Measurements from ENCODE around the gene ACOT11.
"Not testable (repeated sequence)": the region's sequence is repeated elsewhere in the genome, so short reads cannot be mapped to it uniquely, and the experiment has no call there.

The ACOT11 gene

DNA sequence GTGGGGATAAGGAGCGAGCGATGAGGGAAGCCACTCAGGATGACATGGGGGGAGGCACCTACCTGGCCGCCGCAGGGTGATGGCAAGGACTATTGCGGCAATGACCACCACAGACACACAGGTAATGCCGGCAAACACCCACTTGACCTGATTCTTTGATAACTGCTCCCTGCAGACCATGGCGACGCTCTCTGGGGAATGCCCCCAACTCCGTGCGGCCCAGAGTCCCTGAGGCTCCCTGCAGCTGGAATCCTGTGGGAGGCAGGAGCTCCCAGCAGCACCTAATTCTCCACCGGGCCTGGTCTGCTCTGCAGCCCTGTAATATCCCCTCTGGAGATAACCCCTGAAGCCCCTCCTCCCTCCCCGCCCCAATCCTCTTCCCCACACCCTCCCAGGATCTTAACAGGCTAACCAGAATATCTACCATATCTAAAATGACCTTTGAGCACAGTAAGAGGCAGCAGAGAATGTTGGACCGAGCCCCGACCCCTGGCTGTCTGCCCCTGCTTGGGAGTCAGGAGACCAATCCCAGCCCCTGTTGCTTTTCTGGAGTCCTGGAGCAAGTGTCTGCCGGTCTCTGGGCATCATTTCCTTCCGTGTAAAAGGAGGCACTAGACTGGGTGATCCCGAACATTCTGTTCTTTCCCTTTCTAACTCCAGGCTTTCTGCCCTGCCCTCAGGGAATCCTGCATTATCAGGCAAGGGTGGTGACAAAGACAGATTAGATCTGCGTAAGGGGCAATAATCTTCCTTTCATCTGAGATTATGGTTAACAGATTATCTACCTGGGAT lies 75.4 kb downstream of the ACOT11 start, which contains the start of gene FAM151A:
TSS of gene FAM151A (minus strand) at position 310 of the 792 bp plus-strand sequence. CDS start at position 180, 130 bp downstream.
- no peak within 1 kb of the TSS for H3K4me3 ChIP-seq (ENCODE audit: low read length)
- no peak for DNase-seq (ENCODE audit: low read depth, low spot score)

DNA sequence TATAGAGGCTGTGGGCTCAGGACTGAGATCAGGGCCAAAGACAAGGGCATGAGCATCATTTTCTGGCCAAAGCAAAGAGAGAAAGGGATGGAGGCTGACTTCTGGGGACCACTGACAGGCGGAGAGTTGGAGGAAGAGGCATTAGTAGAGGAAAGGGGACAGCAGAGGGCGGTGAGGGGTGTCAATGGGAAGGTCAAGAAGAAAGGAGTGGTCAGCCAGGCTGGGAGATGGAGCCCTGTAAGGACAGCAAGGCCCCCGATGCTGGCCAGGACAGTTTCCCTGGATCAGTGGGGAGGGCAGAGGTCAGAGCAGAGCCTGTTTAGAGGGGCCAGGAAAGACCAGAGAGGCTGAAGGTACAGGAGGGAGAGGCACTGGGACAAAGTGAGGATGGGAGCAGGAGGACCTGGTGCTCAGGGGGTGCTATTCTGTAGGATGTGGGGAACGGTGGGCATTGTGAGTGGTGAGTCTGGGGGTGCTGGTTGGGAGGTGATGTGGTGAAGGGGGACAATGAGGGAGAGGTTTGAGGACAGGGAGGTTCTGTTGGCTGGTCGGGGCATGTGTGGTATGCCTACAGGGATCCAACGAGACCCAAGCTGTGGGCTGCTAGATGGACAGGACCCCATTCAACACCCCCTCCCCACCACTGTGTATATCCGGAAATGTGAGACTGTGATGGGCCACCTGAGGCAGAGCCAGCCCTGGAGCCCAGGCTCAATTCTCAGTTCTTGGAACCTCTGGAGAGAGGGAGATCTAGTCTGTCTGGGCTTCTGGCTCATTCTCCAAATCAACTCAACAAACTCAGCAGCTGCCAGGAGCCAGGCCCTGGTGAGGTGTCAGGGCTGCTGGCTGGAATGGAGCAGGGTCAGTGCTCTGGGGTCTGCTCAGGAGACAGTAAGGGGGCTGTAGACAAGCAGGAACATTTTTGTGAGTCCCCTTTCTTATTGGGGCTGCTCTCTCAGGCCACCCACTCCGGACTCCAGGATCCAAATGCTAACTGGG lies 76.7 kb downstream of the ACOT11 start:
- no peak for DNase-seq (ENCODE audit: low read depth, low spot score)

GRCh38 chr1:54627196-54627595 lies 79.2 kb downstream of the ACOT11 start:
- no peak for DNase-seq (ENCODE audit: low read depth, low spot score)

More for the DNA sequence above, 76.7 kb downstream of the ACOT11 start:
- H3K4me3 ChIP-seq (ENCODE audit: low read length): no peak overlapping the region

GRCh38 chr1:54635804-54636203 lies 87.8 kb downstream of the ACOT11 start:
- not testable (repeated sequence) for H3K4me3 ChIP-seq (ENCODE audit: low read length); DNase-seq (ENCODE audit: low read depth, low spot score)

More at GRCh38 chr1:54627196-54627595, 79.2 kb downstream of the ACOT11 start:
- no peak overlapping the region for H3K4me3 ChIP-seq (ENCODE audit: low read length)

GRCh38 chr1:54636461-54637446 lies 88.7 kb downstream of the ACOT11 start:
- H3K4me3 ChIP-seq (ENCODE audit: low read length); DNase-seq (ENCODE audit: low read depth, low spot score): not testable (repeated sequence)

- H3K4me3 ChIP-seq (ENCODE audit: low read length): no peak overlapping the region
Observed at GRCh38 chr1:54640361-54640760, 92.3 kb downstream of the ACOT11 start.

DNA sequence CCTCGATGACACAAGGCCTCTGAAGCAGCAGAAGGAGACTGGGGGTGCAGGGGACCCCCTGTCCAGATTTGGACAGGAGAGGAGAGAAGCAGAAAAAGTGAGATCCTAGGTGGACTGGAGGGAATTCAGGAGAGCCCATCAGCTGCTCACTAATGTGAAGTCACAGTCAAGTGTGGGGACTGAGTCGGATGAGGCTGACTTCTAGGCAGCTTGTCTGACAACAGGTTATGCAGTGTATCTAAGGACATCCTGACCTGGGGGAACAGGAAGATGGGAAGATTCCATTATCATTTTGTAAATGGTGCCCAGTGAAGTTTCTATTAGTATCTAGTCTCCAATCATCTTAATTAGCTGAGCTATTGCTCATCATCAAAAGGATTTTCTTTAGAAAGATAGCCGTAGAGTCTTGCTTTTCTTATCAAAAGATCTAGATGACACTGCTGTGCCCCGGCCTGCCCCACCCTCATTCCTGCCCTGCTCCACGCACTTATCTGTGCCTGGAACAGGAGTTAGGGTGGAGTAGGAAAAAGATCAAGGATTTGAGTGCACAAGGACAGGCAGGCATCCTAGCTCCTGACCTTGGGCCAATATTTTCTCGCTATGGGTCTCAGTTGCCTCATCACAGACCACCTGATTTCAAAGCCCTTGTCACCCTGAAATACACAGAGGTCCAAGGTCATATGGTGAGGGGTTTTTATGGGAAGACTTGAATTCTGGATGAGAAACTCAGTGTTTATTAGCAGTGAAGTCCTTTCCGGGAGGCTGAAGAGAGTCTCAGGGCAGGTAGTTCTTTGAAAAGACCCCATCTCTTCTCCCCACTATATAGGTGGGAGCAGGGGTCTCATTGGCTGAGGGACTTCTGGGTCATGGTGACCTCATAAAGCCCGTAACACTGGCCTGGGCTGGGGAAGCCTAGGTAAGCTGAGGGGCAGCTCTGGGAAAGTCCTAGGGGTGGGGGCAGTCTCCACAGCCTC lies 93.1 kb downstream of the ACOT11 start, which contains the start of gene MROH7:
TSS of gene MROH7 (plus strand) at position 924 of the 974 bp plus-strand sequence. CDS start 11,141 bp downstream, outside the sequence.
- DNase-seq (ENCODE audit: low read depth, low spot score): no peak
- H3K4me3 ChIP-seq (ENCODE audit: low read length): no peak within 1 kb of the TSS

More at GRCh38 chr1:54640361-54640760, 92.3 kb downstream of the ACOT11 start:
- DNase-seq (ENCODE audit: low read depth, low spot score): no peak

DNA sequence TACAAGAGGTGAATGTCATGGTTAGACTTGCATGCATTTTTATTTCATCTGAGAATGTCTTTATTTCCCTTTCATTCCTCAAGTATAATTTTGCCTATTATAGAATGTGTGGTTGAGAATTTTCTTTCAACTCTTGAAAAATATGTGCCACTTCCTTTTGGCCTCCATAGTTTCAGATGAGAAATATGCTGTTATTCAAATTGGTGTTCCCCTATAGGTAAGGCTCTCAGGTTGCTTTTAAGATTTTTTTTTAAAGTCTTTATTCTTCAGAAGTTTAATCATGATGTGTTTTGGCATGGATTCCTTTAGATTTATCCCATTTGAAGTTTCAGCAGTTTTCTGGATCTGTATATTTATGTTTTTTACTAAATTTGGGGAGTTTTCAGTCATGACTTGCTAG lies 95.7 kb downstream of the ACOT11 start:
- no peak for DNase-seq (ENCODE audit: low read depth, low spot score)
- no peak overlapping the region for H3K4me3 ChIP-seq (ENCODE audit: low read length)

GRCh38 chr1:54645806-54646676 lies 98.0 kb downstream of the ACOT11 start:
- no peak overlapping the region for H3K4me3 ChIP-seq (ENCODE audit: low read length)

DNA sequence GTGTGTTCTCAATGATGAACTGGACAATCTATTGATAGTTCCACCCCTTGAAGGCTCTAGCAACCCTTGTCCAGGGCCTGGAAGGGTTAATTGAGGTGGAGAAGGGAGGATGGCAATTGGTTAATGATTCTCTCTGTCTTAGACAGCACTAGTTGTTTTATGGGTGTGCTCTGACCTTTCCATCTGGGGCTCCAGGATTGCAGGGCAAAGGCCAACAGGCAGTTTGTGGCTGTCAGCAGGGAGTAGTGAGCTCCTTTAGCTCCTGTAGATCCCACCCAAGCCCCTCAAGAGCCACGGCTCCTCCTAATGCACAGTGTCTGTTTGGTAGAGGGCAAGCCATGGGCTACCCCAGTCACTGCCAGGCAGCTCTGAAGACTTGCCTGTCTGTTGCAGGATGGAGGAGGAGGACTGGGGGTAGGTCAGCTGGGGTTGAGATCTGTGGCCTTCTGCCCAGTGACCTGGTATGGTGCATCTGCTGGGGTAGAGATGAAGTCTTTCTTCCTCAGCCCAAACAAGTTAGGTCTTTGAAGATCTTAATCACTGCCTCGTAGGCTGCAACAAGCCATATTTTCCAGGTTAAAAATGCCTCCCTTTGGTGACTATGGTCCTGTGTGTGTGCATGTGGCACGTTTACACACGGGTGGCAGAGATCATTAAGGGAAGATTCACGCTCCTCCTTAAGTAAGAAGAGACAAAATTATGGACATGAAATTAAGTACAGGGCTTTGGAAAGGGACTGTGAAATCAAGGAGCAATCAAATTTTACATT lies 101.3 kb downstream of the ACOT11 start:
- DNase-seq (ENCODE audit: low read depth, low spot score): no peak
- H3K4me3 ChIP-seq (ENCODE audit: low read length): no peak overlapping the region

More at GRCh38 chr1:54645806-54646676, 98.0 kb downstream of the ACOT11 start:
- no peak for DNase-seq (ENCODE audit: low read depth, low spot score)

DNA sequence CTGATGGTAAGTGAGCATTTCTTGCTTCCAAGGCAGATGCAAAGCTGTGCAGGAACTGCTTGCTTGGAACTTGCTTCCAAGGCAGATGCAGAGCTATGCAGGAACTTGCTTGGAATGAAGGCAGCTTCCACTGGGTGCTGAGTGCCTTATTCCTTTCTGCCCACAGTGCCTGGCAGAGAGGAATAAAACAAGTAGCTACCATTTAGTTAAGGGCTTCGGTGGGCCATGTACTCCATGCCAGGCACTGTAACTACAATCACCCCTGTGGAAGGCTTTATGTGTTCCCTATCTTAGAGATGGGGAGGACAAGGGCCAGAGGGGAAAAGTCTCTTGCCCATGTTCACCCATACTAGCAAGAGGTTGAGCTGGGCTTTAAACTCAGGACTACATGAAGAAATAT lies 101.9 kb downstream of the ACOT11 start:
- H3K4me3 ChIP-seq (ENCODE audit: low read length): no peak overlapping the region

DNA sequence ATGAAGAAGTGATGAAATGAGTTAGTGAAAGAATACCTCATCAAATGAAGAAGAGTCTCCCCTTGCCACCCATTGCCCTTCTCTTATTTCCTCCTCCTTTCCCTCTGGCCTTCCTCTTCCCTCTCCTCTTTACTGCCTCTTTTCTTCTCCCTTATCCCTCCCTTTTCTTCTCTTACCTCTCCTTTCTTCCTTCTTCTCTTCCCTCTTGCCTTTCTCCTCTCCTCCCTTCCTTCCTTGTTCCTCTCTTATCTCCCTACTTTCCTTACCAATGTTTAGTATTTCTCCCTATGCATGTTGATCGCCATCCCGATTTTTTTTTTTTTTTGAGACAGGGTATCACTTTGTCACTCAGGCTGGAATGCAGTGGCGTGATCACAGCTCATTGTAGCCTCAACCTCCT lies 102.4 kb downstream of the ACOT11 start:
- no peak overlapping the region for H3K4me3 ChIP-seq (ENCODE audit: low read length)
- no peak for DNase-seq (ENCODE audit: low read depth, low spot score)

More for the DNA sequence above, 101.9 kb downstream of the ACOT11 start:
- DNase-seq (ENCODE audit: low read depth, low spot score): no peak

GRCh38 chr1:54651608-54652007 lies 103.6 kb downstream of the ACOT11 start:
- no peak overlapping the region for H3K4me3 ChIP-seq (ENCODE audit: low read length)
- DNase-seq (ENCODE audit: low read depth, low spot score): no peak

DNA sequence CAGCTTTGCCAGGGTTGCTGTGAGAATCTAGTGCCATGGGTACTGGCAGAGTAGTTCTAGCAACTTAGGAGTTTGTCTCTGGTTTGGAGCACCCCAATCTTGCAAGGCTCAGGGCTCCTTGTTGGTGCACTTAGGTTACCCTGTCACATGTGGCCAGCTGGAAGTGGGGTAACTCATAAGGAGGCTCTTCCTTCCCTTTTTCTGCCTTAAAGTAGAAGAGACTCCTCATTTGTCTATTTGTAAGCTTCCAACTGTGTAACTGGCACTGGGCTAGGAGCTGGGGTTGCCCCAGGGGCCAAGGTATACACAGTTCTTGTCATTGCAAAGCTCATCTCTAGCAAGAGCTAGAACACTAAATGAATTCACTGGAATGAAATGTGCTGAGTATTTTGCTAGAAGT lies 104.1 kb downstream of the ACOT11 start:
- DNase-seq (ENCODE audit: low read depth, low spot score): no peak
- H3K4me3 ChIP-seq (ENCODE audit: low read length): no peak overlapping the region

- no peak for DNase-seq (ENCODE audit: low read depth, low spot score)
Observed at GRCh38 chr1:54653036-54653435, 105.0 kb downstream of the ACOT11 start.

More at GRCh38 chr1:54653036-54653435, 105.0 kb downstream of the ACOT11 start:
- no peak overlapping the region for H3K4me3 ChIP-seq (ENCODE audit: low read length)
